RWPE1 (cell line): Measurements from ENCODE around the gene AANAT.

Source experiments
- CTCF ChIA-PET: fragments of 350-600 bp; sonication (Branson Sonifier 250); formaldehyde crosslinking; extraction: SDS; loops from one replicate; lab custom pipeline; 2021; lab: Yijun Ruan, JAX
- POLR2A ChIA-PET: fragments of 400-600 bp; formaldehyde crosslinking; extraction: SDS; loops from one replicate; lab custom pipeline; 2020; ENCODE audit warnings: antibody characterized with exemption; ENCODE audit not compliant: low non-redundant PET; lab: Yijun Ruan, JAX
- DNase-seq: peaks from one replicate; pipeline ENCODE4 v3.0.0; 2012; ENCODE audit warnings: low spot score
- H3K27ac ChIP-seq: fragments of 450-650 bp; 2 replicates; pipeline ENCODE4 v1.5.1; 2017
- TF ChIP-seq, protein P1 (sequence below): fragments of 450-650 bp; conservative IDR thresholded peaks from 2 replicates; pipeline ENCODE4 v1.5.1; 2017; ENCODE audit warnings: low read depth, mild to moderate bottlenecking

AANAT gene

DNA sequence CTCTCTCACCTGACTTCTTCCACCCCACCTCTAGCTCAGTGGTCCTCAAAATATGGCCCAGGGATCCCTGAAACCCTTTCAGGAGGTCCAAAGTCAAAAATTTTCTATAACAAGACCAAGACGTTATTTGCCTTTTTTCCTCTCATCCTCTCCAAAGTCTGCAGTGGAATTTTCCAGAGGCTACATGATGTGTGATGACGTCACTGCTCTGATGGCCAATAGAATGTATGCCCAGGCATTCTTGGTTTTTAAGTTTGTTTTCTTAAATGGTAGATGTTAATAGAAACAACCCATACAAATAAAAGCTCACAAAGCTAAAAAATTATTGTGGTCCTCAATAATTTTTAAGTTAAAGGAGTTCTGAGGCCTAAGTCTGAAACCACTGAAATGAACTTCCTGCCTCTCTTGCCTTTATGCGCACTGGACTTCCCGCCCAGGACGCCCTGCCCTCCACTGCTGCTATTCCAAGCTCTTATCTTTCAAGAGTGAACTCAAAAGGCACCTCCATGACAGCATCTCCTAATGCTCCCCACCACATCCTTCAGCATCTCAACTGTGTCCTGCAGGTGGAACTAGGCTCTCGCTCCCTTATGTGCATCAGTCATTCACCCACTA lies 28.0 kb upstream of the AANAT start:
- POLR2A ChIA-PET, result no interaction called here
- no peak for DNase-seq
- TF ChIP-seq, protein P1, sequence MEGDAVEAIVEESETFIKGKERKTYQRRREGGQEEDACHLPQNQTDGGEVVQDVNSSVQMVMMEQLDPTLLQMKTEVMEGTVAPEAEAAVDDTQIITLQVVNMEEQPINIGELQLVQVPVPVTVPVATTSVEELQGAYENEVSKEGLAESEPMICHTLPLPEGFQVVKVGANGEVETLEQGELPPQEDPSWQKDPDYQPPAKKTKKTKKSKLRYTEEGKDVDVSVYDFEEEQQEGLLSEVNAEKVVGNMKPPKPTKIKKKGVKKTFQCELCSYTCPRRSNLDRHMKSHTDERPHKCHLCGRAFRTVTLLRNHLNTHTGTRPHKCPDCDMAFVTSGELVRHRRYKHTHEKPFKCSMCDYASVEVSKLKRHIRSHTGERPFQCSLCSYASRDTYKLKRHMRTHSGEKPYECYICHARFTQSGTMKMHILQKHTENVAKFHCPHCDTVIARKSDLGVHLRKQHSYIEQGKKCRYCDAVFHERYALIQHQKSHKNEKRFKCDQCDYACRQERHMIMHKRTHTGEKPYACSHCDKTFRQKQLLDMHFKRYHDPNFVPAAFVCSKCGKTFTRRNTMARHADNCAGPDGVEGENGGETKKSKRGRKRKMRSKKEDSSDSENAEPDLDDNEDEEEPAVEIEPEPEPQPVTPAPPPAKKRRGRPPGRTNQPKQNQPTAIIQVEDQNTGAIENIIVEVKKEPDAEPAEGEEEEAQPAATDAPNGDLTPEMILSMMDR, result no peak
- CTCF ChIA-PET, result no interaction called here
- no peak overlapping the region for H3K27ac ChIP-seq

DNA sequence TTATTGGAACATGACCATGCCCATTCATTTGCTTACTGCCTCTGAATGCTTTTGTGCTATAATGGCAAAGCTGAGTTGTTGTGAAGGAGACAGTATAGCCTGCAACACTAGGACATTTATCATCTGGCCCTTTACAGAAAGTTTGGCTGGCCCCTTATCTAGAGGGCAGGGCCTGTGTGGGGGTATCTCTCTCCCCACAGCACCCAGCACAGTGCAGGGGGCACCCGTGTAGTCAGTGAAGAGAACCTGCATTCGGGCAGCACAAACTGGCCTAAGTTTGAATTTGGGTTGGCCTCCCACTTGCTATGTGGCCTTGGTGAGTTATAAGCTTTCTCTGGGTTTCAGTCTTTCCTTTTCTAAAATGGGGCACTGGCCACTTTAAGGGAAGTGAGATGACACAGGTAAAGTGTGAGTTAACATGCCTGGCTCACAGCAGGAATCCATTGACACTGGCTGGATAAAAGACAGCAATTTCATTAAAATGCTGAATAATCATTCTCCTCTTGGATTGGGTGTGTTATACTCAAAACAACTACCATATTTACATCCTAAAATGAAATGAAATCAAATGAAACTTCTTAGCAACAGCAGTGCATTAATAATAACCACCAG lies 26.5 kb upstream of the AANAT start:
- no peak overlapping the region for H3K27ac ChIP-seq
- DNase-seq, result no peak
- POLR2A ChIA-PET, result no interaction called here
- TF ChIP-seq, protein P1, result no peak
- CTCF ChIA-PET, result interaction anchor here (1.1 kb wide), 1 partner anchor 44 kb away, joined by 6 read pairs; no protein-coding TSS in a partner anchor

DNA sequence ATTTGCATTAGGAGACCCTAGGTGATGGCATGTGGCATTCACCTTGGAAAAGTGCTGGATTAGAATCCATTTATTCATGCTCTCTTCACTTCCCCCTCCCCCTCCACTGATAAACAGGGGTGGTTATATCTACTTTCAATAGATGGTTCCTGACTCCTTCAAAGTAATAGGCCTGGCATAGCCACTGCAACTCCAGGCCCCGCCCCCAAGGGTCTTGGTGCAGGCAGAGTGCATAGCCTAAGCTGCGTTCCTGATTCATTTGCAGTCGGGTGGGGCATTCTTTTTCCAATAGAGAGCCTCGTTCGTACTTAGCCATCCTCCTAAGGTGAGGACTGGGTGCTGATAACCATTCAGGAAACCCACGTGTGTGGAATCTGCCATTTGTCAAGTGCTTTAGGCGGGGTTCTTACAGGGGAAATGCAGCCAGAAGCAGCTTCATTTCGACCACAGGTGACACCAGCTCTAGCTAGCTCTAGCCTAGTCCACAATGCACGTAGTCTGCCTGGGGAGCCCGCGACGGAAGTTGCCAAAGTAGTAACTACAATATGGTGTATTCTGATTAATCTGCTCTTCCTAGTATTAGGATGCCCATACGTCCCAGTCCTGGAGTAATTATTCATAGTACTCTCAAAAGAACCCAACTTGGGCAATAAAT lies 25.6 kb upstream of the AANAT start:
- ChIA-PET CTCF (no interaction called here), POLR2A (no interaction called here)
- TF ChIP-seq, protein P1, result no peak
- H3K27ac ChIP-seq, result no peak overlapping the region
- DNase-seq, result no peak

DNA sequence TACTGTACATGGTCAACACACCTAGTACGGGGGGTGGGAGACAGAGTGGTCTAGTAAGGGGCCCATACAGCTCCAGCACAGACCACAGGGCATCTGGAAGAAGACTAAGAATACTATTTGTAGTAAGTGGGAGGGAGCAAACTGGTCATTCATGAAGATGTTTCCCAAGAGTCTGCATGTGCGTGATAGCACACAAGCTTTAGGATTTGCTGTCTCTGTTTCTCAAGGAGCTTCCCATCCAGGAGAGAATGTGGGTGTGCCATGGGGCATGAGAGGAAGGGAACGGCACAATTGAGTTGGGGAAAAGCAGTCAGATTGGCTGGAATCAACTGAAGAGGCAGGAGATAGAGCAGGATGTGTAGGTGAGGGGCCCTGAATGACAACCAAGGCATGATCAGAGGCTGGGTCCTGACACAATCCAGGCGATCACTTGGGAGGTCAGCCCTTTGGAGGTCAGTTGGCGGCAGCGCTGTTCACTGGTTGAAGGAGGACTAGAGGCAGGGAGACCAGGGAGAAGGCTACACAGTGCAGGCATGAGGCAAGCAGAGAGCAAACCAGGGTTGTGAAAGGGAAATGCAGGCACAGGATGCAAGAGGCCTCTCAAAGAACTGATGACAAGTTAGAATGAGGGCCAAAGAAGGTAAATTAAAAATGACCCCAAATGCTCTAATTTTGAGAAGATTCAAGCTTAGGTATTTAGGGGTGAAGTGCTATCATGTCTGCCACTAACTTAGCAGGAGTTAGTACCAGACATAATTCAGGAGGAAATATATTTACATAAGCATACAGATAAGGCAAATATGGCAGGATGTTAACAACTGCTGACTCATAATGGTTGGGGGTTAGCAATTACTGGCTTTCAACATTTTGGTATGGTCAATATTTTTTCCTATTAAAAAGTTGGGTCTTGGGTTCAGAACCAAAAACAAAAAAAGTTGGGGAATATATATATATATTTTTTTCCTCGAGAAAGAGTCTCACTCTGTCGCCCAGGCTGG lies 24.8 kb upstream of the AANAT start:
- no peak overlapping the region for H3K27ac ChIP-seq
- TF ChIP-seq, protein P1, result no peak

DNA sequence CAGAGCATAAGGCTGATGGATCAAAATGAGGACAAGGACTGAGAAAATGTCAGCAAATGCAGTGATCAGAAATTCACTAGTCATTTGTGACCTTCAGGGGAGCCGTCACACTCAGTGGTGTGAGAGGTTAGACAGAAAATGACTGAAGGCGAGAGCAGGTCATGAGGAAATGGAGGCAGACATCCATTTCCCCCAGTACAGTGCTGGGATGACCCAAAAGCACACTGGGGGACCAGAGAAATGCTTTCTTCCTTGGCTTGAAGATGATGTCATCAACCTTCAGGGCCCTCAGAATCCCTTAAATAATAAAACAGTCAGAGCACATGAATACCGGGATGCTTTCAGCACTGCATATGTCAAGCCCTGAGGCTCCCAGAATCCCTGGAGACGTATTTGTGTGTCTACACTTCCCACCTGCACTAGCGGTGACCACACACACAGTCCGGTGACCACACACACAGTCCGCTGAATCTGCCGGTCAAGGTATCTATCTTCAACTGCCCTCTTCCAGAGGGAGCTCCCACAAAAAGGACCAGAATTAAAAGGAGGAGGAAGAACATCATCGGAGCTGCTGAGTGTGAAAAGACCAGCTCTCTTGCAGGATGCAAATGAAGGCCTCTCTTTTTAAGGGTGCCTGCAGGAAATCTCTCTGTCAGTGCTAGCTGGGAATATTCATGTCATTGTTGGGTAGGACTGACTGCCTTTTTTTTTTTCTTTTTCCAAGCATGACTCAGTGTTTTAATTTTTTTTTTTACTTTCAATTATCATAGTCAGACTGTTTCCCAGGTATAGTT lies 22.7 kb upstream of the AANAT start:
- H3K27ac ChIP-seq, result no peak overlapping the region
- ChIA-PET POLR2A (interaction anchor here (0.6 kb wide), 1 partner anchor 15 kb away, joined by 4 read pairs; no protein-coding TSS in a partner anchor), CTCF (interaction anchor here (0.7 to 1.0 kb wide), 3 partner anchors 36 to 442 kb away, joined by 4 to 10 read pairs (median 5); no protein-coding TSS in a partner anchor)
- no peak for DNase-seq
- TF ChIP-seq, protein P1, result no peak

More for the DNA sequence above, 24.8 kb upstream of the AANAT start:
- DNase-seq, result no peak
- ChIA-PET CTCF (no interaction called here), POLR2A (no interaction called here)
